ENCODE data around the gene HGF.
"Not testable (repeated sequence)": the region's sequence is repeated elsewhere in the genome, so short reads cannot be mapped to it uniquely, and the experiment has no call there.

HGF gene

DNA sequence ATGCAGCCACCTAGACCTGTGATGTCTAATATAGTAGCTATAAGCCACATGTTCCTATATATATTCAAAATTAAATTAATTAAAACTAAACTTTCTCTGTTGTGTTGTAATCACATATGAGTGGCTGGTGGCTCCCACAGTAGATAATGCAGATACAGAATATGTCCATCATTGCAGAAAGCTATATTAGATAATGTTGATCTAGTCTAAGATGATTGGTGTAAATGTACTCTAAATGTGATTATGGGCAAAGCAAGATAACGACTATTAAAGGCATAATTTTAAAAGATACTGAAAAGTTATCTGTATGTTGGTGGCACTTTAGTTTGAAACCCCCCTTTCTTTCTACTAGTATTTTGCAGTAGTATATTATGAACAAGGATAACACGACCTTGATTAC, 5.7 kb upstream of the HGF start:
- DNase-seq, result no peak

GRCh38 chr7:81774551-81774950, 4.7 kb upstream of the HGF start:
- DNase-seq, result no peak

GRCh38 chr7:81770728-81771223, 929 bp upstream of the HGF start:
- DNase-seq, result no peak

- no peak for DNase-seq
Observed at GRCh38 chr7:81768951-81769778, 682 bp downstream of the HGF start.

DNA sequence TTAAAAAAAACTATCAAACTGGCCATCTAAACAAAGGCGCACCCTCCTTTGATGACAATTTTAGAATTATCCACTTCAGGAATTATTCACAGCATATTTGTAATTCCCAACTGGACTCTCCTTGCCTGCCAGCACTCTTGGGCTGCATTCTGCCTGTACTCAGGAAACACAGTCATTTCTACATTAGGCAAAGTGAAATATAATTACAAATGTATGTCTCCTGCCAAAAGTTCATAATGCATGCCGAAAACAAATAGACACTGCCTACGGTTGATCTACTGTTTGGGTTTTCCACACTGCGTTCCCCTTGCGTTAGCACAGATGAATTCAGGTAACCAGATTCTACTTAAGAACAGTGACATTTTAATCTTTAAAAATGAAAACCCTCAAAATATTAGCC, 1.9 kb downstream of the HGF start:
- no peak for DNase-seq

- no peak for DNase-seq
Observed at GRCh38 chr7:81761821-81762220, 8.0 kb downstream of the HGF start.

GRCh38 chr7:81761031-81761430, 8.8 kb downstream of the HGF start:
- DNase-seq, result no peak

DNA sequence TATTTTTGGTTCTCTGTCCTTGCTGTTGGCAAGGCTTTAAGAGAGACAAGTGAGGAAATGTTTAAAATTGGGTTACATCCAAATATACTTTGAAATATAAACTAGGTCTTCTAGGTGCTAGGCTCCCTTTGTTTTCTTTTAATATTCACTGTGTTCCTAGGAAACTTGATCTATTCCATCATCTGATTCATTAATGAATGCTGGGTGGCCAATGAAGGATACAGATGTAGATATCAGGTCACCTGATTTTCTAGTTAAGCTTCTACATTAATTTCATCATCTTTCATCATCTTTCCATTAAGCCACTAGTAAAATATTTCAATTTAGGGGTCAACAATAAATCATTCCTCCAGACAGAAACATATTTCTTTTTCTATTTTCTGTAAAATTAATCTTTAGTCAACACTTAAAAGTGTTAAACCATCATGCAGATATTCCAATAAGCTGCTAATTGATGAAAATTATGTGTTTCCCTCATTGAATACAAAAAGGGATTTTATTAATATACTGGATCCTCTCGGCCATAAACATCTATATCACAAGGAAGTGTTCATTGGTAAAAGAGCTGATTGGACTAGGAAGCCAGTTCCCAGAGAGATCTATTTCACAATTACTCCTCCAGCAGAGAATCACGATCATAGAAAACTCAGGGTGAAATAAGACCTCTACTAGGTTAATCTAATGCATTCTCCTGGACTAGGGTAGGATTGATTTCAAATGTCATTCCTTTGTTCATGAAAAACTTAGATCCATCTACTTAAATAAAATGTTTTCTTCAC, 14.7 kb downstream of the HGF start:
- DNase-seq, result no peak

DNA sequence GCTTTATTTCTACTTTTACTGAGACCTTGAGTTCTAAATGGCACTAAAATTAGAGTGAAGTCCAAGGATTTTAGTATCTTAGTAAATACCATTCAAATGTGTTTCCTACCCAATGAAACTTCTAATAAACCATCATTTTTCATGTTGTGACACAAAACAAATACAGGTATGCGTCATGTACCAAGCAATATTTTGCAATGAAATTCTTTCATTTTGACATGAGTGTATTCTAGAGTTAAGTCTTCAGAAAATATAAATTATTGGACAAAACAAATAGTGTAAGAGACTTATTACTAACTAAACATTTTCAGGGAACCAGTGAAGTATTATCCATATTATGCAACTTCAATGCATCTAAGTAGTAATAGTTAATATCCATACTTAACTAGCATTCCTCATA, 16.5 kb downstream of the HGF start:
- no peak for DNase-seq

DNA sequence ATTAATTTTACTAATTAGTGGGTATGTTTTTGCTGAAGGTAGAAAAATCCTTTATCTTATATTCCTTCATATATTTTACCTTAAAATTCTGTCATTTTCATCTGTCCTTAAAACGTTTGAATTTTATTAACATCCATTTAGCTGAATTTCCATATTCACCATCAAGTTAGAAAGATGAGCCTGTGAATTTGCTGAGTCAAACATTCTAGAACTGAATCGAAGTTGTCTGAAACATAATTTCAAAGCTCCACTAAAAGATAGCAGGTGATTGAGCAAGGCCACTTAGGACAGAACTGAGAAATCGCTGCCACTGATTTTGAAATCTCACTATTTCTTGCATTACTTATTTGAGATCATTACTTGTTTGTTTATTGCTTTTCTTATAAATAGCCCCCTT, 17.5 kb downstream of the HGF start:
- DNase-seq, result no peak

DNA sequence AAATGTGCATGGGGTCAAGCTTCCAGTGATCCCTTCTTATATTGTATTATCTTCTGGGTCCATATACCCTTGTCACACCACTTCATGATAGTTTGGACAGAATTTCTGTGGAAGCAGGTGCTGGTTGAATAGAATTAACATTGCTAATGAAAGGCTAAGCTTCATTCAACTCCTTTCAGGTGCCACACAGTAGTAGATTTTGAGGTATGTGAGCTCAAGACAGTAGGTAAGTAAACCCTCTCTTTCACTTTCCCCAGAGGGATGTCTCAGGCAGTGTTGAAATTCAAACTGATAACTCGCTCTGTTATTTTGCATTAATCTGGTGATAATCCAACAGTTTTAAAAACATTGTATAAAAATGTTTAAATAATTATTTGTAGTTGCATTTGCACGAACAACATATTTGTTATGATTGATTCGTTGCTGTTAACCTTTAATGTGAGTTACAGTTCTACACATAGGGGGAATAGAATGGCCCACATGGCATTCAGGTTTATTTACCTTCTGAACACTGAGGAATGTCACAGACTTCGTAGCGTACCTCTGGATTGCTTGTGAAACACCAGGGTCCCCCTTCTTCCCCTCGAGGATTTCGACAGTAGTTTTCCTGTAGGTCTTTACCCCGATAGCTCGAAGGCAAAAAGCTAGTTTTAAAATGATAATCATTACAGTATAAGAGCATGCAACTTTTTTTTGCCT, 18.1 kb downstream of the HGF start:
- DNase-seq, result no peak

GRCh38 chr7:81745637-81746036, 24.2 kb downstream of the HGF start:
- DNase-seq, result no peak

DNA sequence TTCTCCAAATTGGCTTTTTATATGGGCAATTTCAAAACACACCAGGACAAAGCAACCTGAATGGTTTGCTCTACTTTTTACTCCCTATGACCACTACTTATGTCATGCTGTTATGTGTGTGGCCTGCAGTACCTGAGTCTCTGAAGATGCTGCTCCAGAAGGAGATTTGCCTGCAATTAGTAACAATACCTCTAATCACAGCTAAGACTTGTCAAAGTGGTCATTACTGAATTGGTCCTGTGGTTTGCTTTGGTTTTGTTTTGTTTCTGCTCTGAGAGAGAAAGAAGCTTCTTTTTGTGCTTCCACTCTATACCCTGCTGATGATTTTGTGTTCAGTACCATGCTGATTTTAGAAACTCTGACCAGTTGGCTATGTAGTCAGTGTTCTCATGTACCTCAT, 25.5 kb downstream of the HGF start:
- no peak for DNase-seq

- DNase-seq, result no peak
Observed at GRCh38 chr7:81743665-81744064, 26.2 kb downstream of the HGF start.

DNA sequence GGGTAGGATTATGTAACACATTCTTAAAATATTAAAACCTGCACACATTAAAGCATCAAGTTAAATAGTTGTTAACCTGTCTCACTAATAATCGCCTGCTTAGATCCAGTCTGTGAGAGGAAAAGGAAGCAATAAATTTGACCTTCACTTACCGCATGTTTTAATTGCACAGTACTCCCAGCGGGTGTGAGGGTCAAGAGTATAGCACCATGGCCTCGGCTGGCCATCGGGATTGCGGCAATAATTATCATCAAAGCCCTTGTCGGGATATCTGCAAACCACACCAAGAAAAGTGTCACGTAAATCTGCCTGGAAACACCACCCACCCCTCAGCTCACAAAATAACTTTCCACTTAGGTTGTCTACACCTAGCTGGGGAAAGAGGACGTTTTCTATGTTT, 26.6 kb downstream of the HGF start:
- no peak for DNase-seq

- DNase-seq, result no peak
Observed at GRCh38 chr7:81740403-81740802, 29.4 kb downstream of the HGF start.

- no peak for DNase-seq
Observed at GRCh38 chr7:81736091-81736490, 33.8 kb downstream of the HGF start.

- DNase-seq, result no peak
Observed at GRCh38 chr7:81725812-81726127, 44.1 kb downstream of the HGF start.

DNA sequence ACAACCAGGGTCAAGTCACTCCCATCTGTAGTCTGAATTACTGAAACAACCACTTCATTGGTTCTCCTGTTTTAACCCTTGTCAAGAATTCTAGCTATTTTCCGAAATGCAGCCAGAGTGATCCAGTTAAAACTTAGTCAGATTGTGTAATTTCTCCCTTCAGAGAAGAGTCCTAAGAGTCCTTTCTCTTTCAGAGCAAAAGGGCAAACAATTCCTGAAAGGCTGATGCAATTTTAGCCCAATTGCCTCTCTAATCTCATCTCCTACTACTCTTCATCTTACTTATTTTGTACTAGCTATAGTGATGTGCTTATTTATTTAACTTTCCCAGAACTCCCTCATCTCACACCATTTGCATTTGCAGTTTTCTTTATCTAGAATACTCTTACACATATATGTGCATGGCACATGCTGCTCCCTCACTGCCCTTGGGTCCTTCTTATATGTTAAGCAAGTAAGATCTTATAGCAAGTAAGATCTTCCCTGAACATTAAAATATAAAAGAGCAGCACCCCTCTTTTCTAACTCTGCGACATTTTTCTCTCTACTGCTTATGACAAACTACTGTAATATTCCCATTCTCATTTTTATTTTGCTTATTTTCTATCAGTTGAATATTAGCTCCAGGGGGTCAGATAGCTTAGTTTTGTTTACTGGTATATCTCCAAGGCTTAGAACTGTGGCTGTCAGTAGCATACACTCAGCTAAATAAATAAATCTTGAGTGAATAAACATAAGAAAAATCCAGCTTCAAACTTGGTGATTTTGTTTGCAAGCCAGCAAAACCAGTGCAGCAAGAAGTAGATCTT, 44.6 kb downstream of the HGF start:
- DNase-seq, result no peak

- DNase-seq, result not testable (repeated sequence)
Observed at GRCh38 chr7:81722250-81722649, 47.6 kb downstream of the HGF start.

GRCh38 chr7:81721437-81721836, 48.4 kb downstream of the HGF start:
- no peak for DNase-seq

DNA sequence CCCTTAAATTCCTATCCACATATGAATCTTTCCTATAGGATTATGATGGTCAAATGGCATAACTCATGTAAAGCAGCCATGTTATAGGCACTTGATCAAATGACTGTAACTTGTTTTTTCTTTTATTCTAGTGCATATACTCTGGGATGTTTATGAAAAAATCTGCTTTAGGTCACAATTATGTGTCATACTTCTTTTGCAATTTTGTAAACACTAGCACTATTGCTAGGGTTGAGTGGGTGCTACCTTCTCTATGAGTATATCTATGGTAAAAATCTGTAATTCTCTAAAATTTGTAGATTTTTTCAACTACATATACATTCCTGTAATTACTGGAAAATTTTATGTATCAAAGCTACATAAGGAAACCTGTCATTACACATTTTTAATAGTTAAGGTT, 50.0 kb downstream of the HGF start:
- DNase-seq, result no peak

Measured in activated CD8-positive, alpha-beta memory T cell treated with anti-CD3 and anti-CD28 coated beads, Interleukin-2, amount 50 U/mL, for 48 hours (primary cell).